NCI-H2081 (cell line): ENCODE data around the gene CGN.
A peak's percentile ranks its signal among the peaks of the same experiment; 100 is the strongest.

Experiments used
- DNase-seq, 2 experiments: peaks; one replicate each; lab custom pipeline; 2025; lab: John Stamatoyannopoulos, UW

Gene CGN, protein sequence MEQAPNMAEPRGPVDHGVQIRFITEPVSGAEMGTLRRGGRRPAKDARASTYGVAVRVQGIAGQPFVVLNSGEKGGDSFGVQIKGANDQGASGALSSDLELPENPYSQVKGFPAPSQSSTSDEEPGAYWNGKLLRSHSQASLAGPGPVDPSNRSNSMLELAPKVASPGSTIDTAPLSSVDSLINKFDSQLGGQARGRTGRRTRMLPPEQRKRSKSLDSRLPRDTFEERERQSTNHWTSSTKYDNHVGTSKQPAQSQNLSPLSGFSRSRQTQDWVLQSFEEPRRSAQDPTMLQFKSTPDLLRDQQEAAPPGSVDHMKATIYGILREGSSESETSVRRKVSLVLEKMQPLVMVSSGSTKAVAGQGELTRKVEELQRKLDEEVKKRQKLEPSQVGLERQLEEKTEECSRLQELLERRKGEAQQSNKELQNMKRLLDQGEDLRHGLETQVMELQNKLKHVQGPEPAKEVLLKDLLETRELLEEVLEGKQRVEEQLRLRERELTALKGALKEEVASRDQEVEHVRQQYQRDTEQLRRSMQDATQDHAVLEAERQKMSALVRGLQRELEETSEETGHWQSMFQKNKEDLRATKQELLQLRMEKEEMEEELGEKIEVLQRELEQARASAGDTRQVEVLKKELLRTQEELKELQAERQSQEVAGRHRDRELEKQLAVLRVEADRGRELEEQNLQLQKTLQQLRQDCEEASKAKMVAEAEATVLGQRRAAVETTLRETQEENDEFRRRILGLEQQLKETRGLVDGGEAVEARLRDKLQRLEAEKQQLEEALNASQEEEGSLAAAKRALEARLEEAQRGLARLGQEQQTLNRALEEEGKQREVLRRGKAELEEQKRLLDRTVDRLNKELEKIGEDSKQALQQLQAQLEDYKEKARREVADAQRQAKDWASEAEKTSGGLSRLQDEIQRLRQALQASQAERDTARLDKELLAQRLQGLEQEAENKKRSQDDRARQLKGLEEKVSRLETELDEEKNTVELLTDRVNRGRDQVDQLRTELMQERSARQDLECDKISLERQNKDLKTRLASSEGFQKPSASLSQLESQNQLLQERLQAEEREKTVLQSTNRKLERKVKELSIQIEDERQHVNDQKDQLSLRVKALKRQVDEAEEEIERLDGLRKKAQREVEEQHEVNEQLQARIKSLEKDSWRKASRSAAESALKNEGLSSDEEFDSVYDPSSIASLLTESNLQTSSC

DNA sequence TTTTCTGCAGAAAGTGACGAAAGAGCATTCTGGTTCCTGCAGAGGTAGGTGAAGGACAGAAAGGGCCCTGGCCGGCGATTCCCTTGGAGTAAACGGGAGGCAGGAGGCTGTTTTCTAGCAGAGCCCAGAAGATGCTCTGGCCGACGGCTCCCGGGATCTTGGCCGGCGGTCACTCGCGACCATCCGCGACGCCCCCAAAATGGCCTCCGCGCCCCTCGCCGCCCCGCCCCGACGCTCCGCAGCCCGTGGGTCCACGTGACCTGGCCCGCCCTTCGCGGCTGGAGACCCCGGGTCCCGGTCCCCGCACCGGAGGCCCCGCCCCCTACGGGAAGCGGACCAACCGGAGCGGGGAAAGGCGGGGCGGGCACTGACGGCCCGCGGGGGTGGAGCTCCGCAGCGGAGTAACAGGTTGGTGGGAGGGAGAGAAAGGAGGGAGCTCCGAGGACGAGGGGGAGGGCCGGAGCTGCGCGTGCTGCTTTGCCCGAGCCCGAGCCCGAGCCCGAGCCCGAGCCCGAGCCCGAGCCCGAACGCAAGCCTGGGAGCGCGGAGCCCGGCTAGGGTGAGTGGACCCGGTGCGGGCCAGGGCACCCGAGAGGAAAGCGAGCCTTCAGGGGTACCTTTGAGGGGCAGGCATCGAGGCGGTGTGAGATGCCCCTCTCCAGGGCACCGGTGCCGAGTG, at the start of gene CGN:
TSS of gene CGN (plus strand) at position 431 of the 679 bp plus-strand sequence. CDS start 7,133 bp downstream, outside the sequence.
- peak; percentile 97 to 98 for DNase-seq

DNA sequence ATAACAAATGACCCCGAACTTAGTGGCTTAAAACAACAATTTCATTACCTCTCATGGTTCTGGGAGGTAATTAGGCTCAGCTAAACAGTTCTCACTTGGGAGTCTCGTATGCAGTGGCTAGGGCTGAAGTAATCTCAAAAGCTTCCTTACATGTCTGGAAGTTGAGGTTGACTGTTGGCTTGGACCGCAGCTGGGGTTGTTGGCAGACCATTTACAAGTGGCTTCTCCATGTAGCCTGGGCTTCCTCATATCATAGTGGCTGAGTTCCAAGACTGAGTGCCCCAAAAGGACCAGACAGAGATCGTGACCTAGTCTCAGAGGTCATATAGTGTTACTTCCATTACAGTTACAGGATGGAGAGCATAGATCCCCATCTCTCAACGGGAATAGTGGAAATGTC, 49.5 kb upstream of the CGN start:
- DNase-seq = no peak

DNA sequence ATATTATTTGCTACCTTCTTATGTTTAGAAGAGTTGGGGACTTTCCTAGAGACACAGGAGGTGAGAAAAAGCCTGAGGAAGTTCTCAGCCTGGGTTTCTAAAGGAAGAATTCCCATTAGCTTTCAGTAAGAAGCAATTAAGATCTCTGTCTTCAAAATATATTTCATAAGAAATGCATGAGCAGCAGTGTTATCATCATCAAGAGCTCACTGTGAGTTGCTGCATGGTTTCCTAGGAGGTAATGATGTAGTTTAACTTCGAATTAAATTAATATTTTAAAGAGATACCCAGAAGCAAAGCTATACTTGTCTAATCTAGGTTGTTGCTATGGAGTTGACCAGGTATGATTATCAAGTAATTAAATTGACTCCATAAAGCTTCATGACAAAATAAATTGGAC, 46.2 kb upstream of the CGN start:
- DNase-seq = no peak

DNA sequence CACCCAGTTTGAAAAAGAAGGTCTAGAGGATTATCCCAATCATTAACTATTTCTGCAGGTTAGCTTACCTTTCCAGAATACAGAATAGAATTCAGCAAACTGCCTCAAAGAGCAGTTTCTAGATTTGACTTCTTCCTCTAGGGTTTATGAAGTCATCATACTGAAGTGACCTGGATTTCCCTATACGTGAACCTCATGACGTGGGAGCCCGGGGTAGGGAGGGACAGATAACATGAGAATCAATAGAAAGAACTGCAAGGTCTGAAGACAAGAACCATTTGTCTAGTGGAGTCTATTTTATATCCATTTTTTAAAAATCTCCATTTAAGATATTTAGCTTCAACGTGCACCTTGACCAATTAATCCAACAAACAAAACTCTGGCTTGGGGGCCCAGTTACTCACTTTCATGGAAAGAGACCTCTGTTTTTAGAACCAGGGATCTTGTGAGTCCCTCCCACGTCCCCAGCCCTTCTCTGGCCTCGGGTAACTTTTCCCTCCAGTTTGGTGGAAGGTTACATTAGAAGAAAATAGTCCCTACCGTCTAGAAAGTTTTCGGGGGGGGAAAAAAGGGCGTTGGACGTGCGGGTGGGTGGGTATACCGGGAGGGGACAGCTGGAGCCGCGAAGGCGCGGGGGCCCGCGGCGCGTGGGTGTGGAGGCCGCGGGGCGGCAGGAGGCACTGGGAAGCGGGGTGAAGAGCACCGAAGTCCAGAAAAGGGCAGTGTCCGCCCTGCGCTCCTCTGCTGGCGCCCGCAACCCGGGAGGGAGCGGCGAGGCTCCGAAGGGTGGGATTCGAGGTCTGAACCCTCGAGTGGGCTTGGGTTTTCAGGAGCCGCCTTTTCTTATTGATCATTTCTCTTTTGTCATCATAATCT, 38.1 kb upstream of the CGN start:
- DNase-seq = no peak

DNA sequence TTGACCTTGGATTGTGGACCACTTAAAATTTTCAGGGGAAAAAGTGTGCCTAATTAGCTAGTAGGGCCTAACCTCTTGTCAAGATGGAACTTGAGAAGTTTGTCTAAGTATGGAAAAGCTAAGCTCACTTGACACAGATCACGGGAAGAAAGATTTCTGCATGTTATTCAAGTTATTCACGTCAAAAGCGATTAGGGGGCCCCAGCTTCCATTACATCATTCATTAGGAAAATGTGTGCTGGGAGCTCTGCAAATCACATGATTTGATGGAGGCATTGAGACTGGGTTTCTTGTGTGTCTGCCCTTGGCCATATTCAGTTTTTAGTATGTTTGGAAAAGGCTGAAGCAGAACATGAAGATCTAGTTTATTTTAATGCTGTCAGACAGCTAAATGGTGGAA, 36.4 kb upstream of the CGN start:
- no peak for DNase-seq

DNA sequence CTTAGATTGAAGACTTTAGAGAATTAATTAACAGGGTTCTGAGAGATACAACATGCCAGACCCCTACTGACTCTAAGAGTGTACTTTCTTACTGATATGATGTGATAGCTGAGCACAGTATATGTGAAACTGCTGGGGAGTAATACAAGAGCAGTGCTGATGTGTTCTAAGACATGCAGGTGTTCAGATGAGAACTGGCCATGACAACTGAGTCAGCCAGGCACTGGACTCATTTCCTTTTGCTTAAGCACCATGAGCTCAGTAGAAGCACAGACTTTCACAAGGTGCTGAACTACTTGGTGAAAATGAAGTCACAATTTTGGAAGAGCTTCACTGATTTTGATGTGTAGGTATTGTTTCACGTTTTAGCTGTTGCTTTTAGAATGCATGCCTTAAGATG, 36.0 kb upstream of the CGN start:
- no peak for DNase-seq

DNA sequence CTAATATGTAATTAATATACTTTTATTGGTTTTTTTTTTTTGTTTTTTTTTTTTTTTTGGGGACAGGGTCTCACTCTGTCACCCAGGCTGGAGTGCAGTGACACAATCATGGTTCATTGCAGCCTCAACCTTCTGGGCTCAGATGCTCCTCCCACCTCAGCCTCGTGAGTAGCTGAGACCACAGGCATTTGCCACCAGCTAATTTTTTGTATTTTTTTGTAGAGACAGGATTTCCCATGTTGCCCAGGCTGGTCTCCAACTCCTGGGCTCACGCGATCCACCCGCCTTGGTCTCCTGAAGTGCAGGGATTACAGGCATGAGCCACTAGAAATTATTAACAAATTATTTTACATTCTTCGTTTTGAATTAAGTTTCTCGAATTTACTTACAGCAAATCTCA, 35.1 kb upstream of the CGN start:
- DNase-seq = no peak

DNA sequence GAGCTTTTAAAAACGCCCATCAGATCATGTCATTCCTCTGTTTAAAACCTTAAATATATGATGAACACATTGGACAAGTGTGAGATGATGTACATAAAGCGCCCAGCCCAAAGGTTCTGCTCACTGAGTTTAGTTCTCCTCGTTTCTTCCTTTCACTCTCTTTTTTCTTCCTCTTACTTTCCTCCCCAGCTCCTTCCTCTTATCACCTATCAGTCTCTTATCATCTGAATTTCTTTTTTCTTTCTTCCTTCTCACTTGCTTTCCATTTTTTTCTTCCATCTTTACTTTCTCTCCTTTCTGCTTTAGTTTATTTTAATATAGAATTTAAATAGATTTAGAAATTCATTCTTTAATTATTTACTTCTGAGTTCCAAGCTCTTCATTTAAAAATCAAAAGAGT, 34.1 kb upstream of the CGN start:
- DNase-seq = no peak

DNA sequence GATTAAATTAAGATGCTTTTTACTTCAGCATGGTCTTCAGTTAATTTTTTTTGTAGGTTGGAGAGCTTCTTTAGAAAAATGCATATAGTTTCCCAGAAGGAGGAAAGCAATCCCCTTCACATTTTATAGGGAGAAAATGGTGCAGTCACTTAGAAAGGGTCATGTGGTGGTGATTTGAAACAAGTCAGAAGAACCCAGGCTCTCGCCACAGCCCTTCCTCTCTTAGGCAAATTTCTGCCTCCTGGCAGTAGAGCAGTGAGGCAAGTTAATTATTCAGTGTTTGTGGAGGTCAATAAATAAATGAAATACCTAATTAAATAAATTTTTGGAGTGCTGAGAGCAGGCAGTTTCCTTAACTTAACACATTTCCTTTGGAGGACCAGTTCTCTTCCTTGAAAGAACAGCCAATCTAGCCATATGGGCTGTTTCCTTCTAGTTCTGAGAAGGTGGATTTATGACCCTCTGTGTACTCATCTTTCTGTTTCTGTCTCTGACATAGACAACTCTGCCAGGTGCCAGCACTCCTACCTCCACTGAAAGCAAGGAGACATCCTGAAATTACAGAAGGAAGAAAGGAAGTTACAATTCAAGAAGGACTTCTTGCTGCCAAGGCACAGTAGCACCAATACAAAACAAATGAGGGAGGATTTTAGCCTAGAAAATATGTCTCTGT, 32.9 kb upstream of the CGN start:
- no peak for DNase-seq

DNA sequence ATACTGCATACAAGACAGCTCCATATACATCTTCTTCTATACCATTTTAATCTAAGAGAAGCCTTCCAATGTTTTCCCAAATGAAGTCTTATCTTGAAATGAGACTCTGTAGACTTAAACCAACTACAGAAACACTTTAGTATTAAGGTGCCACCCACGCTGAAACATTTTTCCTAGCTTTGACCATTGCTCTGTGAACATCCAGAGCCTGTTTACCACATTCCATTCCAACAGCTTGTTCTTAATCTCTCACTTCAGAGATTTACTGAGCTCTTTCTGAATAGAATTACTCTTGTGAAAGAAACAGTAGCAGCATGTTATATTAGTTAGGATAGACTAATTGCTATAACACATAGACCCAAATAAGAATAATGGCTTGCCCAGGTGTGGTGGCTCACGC, 32.3 kb upstream of the CGN start:
- DNase-seq = no peak

DNA sequence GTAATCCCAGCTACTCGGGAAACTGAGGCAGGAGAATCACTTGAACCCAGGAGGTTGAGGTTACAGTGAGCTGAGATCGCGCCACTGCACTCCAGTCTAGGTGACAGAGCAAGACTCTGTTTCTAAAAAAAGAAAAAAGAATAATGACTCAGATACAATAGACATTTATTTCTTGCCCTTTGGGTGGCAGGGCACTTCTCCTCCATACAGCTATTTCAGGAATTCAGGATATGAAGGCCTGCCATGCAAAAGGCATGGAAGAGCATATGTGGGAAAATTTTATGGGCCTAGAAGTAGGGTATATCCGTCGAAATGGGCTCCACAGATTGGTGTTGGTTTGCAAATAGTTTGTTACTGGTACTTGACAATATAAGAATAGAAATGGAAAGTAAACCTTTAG, 31.7 kb upstream of the CGN start:
- DNase-seq = no peak

DNA sequence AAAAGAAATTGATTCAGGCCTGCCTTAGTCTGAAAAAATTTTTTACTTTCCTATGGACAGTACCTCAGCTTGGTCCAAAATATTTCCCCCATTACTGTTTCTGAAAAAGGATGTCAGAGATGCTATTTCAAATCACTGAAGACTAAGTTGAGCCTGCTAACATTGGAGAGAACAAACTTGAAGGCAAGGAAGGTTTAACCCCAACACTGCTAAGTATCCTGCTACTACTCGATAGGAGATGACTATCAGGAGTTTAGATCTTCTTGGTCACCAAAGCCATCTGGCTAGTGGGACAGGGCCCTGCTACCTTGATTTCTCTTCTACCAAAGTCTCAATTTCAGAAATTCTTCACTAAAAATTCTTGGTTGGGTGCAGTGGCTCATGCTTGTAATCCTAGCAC, 29.2 kb upstream of the CGN start:
- no peak for DNase-seq

DNA sequence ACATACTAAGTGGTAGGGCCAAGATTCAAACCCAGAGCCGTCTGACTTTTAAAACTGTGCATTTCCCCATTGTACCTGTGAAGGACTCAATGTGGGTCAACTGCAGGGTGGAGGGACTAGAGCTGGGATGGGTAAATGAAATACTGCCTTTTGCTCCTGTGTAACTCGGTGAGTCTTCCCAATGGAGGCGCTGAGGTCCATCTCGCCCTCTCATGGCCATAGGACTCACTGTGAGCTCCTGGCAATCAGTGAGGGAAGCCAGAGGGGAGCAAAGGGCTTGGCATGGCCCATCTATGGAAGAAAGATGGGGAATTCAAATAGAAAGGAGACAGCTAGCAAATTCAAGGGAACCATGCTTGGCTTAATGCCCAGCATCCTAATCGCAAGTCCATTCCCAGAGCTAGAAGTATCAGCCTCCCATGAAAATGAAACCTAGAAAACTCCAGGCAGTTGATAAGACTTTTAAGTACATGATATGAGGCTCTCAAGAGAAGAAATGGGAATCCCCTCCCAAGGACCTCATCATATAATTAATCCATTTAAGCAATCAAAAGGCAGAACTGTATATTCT, 25.4 kb upstream of the CGN start:
- no peak for DNase-seq

DNA sequence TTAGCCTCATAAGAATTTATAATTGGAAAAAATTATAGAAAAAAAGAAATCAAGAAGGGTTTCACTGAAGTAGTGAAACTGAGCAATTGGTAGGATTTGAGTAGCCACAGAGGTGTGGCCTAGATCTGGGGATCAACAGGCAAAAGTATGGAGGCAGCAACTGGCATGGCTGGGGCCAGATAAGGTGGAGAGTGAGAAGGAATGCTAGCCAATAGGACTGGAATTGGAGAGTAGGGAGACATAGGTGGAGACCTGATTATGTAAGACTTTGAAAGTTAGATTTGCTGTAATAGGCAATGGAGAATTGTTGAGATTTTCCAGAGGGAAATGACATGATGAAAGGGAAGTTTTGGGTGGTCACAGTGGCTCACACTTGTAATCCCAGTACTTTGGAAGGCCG, 24.6 kb upstream of the CGN start:
- DNase-seq = no peak

DNA sequence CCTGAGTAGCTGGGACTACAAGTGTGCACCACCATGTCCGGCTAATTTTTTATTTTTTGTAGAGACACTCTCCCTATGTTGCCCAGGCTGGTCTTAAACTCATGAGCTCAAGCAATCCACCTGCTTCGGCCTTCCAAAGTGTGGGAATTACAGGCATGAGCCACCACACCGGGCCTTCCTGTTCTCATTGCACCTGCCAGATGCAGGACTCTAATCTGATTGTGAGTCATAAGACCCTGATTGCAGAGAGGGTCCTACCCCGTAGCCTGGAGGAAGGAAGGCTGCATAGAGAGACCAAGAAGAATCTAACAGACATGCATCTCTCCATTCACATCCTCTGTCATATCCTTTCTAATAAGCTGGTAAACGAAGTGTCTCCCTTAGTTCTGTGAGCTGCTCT, 19.5 kb upstream of the CGN start:
- no peak for DNase-seq

DNA sequence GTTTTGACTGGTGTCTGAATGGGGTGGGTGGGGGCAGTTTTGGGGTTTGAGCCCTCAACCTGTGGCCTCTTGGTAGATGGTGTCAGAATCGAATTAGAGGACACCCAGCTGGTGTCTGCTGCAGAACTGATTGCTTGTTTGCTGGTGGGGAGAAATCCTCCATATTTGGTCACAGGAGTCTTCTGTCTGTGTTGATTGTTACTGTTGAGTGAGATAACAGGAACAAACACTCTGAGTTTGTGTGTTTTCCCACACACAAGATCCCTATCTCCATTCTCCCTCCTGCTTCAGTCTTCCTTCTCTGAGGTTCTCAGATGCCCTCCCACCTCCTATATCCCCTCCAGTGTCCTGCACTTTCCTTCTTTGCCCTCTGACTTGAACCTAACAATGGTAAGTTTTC, 19.1 kb upstream of the CGN start:
- DNase-seq = no peak

DNA sequence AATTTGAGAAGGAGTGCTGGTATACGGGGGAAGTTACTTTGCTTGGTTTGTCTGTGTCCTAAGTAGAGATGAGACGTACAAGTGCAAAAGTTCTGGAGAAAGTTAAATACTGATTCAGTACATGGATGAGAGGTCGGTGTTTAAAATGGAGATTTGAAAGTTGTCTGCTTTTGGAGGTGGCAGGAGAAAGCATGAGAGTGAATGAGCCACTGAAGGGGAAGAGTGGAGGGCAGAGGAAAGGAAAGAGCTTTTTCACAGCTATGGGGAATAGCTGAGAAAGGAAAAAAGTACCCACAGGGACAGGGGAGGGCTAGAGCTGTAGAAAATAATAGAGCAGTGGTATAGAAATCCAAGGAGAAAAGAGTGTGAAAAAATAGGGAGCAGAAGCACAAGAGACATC, 18.1 kb upstream of the CGN start:
- DNase-seq = no peak

DNA sequence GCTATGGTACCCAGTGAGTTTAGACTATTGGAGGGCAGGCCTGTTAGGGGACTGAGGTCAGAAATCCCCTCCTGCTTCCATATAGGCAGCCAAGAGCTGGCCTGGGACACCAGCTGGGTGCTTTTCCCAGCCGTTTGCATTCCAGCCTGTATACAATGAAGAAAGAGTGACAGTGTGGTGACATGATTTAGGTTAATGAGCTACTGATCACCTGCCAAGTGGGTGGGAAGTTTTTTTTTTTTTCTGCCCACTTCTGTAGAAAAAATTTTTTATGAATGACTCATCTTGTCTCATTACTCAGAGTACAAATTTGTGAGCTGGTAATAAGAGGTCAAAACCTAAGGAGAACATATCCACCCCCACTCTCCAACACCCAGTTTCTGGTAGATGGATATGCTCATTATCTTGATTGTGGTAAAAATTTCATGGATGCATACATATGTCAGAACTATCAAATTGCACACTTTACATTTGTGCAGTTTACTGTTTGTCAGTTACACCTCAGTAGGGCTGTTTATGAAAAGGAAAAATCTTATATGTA, 16.4 kb upstream of the CGN start:
- peak in 1 of 2 experiments; percentile 28 for DNase-seq

DNA sequence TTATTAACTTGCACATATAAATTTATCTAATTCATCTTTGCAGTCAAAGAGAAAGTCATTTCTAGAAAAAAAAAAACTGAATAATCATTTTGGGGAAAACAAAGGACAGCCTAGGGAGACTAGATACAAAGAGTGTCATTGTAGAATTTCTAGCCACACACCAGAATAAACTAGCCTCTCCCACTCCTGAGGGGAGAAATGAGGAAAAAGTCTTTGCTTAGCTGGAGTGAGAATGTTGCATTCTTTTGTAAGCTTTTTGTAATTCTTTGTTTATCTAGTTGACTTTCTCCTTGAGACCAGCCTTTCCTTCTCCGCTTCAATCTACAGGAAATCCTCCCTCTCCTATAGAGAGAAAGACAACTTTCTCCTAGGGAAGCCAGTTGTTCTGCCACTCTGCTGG, 15.9 kb upstream of the CGN start:
- DNase-seq = no peak

DNA sequence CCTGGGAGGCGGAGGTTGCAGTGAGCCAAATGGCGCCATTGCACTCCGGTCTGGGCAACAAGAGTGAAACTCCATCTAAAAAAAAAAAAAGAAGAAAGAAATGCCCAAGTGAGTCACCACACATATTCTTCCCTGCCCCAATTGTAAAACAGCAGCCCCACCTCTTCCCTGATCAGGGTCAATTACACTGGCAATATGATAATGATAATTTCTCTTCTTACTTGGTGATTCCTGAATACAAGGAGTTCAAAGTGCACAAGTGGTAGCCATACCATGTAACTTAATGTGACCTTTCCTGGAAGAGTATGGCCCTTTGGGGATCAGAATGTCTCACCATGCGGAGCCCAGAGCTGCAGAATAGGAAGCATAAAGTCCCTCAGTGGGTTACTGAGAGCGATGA, 11.8 kb upstream of the CGN start:
- no peak for DNase-seq
